Measurements from ENCODE around the gene KLHL22. TPM values are rescaled to one million over a fixed set of nuclear protein-coding genes. Genes with fewer than 3 reads are reported as not detected.
"Not testable (repeated sequence)": the region's sequence is repeated elsewhere in the genome, so short reads cannot be mapped to it uniquely, and the experiment has no call there.

The KLHL22 gene
- total RNA-seq, 3 donors from 2014 or later, result 4.6 to 5.8 (median 5.7) TPM

DNA sequence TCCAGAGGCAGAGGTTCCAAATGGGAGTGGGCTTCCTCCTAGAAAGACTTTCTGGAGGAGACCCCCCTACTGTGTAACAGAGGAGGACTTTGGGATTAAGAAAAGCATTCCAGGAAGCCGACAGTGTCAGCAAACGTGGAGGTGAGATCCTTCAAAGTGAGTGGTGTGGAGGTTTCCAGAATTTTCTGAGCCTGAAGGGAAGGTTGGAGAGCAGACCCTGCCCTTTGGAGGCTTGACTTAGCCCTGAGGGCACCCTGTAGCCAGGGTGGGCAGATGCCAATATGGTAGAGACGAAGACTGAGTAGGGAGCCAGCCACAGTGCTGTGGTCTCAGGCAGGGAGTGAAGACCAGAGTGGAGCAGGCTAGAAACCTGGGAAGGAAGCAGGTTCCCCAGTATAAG lies 1.8 kb upstream of the KLHL22 start:
- DNase-seq (no peak), ATAC-seq (no peak)
- Mint-ChIP-seq H3K36me3 (ENCODE audit: insufficient read depth) (peaks cover 5% of the 10 kb centered on the region), H3K27me3 (ENCODE audit: low read depth) (no peaks in the 10 kb centered on the region), H3K9me3 (no peaks in the 10 kb centered on the region), H3K4me3 (no peak overlapping the region), H3K4me1 (ENCODE audit: low read depth) (peaks cover 26% of the 10 kb centered on the region)

DNA sequence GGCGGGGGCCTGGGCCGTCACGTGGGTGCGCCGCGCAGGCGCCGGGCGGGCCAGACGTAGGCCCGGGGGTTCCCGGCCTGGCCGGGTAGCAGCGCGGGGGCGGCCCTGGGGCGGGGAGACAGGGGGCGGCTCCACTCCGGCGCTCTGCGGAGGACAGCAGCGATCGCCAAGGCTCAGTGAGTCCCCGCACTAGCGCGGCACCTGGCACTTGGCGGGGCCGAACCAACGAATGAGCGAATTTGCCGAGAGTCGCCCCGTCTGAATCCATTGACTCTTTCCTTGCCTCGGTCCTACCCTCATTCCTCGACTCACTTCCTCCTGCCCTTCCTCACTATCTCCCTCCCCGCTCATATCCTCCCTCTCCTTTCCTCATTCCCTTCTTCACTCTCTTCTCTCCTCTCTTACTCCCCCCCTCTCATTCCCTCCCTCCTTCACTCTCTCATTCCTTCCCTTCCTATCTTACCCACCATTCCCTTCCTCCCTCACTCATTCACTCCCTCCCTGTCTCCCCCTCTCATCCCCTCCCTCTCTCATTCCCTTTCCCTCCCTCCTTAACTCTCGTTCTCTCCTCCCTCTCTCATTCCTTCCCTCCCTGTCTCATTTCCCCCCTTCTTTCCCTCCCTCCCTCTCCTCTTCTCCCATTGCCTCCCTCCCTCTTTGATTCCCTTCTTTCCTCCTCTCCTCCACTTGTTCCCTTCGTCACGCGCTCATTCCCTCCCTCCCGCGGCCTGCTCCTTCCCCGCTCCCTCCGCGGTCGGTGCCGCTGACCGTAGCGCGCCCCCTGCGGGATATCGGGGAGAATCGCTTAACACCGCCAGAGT lies 476 bp upstream of the KLHL22 start:
- H3K4me3 Mint-ChIP-seq, result peak overlapping the region; percentile 86
- peaks cover 38% of the 10 kb centered on the region for H3K4me1 Mint-ChIP-seq (ENCODE audit: low read depth)
- no peaks in the 10 kb centered on the region for H3K27me3 Mint-ChIP-seq (ENCODE audit: low read depth)
- ATAC-seq (peak; percentile 92 to 93), DNase-seq (peak; percentile 90)
- H3K9me3 Mint-ChIP-seq, result no peaks in the 10 kb centered on the region
- H3K36me3 Mint-ChIP-seq (ENCODE audit: insufficient read depth), result peaks cover 3% of the 10 kb centered on the region

DNA sequence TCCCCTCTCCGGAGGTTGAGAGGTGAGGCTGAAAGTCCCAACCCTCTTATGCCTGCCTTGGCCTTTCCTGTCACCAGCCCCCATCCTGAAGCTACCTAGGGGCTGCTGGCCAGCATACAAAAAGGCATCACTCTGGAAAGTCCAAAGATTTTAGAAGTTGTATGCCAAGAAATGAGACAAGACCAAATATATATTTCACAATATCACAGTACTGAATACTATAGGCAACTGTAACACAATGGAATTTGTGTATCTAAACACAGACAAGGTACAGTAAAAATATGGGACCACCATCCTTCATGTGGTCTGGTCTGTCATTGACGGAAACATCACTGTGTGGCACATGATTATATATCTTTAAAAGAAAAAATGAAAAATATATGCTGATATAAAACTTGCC lies 4.2 kb downstream of the KLHL22 start:
- Mint-ChIP-seq H3K4me3 (no peak overlapping the region), H3K27me3 (ENCODE audit: low read depth) (no peaks in the 10 kb centered on the region), H3K9me3 (no peaks in the 10 kb centered on the region), H3K4me1 (ENCODE audit: low read depth) (peaks cover 55% of the 10 kb centered on the region), H3K36me3 (ENCODE audit: insufficient read depth) (peaks cover 11% of the 10 kb centered on the region)
- no peak for ATAC-seq
- DNase-seq, result no peak

DNA sequence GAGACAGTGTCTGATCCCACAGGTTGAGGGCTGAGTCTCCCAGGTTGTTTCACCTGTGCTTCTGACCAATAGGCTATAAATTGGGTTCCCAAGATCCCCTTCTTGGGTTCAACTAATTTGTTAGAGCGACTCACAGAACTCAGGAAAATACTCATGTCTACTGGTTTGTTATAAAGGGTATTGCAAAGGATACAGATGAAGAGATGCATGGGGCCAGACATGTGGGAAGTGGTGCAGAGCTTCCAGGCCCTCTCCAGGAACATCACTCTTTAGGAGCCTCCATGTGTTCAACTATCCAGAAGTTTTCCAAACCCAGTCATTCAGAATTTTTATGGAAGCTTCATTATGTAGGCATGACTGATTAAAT lies 4.7 kb downstream of the KLHL22 start:
- no peak for ATAC-seq

DNA sequence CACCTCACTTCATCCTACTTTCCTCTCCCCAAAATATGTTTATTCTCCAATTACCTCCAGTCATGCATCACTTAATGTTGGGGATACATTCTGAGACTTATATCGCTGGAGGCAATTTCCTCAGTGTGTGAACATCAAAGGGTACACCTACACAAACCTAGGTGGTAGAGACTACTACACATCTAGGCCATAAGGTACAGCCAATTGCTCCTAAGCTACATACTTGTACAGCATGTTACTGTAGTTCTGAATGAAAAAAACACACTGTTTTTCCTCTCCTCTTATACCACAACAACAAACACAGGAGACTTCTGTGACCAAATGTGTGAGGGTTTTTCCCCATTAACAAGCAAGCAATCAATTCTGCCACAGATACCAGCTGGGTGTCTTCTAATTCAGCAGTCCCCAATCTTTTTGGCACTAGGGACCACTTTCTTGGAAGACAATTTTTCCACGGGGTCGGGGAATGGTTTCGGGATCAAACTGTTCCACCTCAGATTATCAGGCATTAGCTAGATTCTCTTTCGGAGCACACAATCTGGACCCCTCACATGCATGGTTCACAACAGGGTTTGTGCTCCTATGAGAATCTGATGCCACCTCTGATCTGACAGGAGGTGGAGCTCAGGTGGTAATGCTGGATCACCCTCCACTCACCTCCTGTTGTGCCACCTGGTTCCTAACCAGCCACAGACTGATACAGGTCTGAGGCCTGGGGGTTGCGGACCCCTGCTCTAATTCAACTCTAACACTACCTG lies 5.2 kb downstream of the KLHL22 start:
- ATAC-seq (peak in 1 of 2 donors; percentile 46), DNase-seq (no peak)
- no peak overlapping the region for H3K4me3 Mint-ChIP-seq
- no peaks in the 10 kb centered on the region for H3K9me3 Mint-ChIP-seq
- H3K27me3 Mint-ChIP-seq (ENCODE audit: low read depth), result no peaks in the 10 kb centered on the region
- peaks cover 57% of the 10 kb centered on the region for H3K4me1 Mint-ChIP-seq (ENCODE audit: low read depth)
- H3K36me3 Mint-ChIP-seq (ENCODE audit: insufficient read depth), result peaks cover 15% of the 10 kb centered on the region

More for the DNA sequence above, 4.7 kb downstream of the KLHL22 start:
- H3K4me1 Mint-ChIP-seq (ENCODE audit: low read depth), result peaks cover 57% of the 10 kb centered on the region
- H3K36me3 Mint-ChIP-seq (ENCODE audit: insufficient read depth), result peaks cover 14% of the 10 kb centered on the region
- DNase-seq, result no peak
- no peak overlapping the region for H3K4me3 Mint-ChIP-seq
- H3K9me3 Mint-ChIP-seq, result no peaks in the 10 kb centered on the region
- no peaks in the 10 kb centered on the region for H3K27me3 Mint-ChIP-seq (ENCODE audit: low read depth)

DNA sequence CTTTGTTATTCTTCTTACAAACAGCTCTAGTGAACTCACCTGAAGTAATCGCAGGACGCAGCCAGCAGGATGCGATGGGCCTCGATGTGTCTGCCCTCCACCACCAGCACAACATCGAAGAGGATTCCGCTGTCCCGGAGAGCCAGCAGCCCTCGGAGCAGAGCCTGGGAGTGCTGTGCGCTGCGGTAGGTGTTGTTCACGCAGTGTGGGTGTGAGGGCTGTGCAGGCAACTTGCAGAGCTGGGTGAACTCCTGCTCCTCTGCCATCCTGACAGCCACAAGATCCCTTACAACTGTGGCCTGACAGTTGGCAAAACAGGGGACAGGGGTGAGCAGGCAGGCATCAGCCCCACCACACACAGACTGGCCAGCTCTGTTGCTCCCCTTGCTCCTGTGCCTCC lies 6.6 kb downstream of the KLHL22 start:
- Mint-ChIP-seq H3K9me3 (no peaks in the 10 kb centered on the region), H3K27me3 (ENCODE audit: low read depth) (no peaks in the 10 kb centered on the region), H3K4me1 (ENCODE audit: low read depth) (peaks cover 50% of the 10 kb centered on the region), H3K4me3 (no peak overlapping the region), H3K36me3 (ENCODE audit: insufficient read depth) (peaks cover 16% of the 10 kb centered on the region)
- DNase-seq (no peak), ATAC-seq (no peak)

DNA sequence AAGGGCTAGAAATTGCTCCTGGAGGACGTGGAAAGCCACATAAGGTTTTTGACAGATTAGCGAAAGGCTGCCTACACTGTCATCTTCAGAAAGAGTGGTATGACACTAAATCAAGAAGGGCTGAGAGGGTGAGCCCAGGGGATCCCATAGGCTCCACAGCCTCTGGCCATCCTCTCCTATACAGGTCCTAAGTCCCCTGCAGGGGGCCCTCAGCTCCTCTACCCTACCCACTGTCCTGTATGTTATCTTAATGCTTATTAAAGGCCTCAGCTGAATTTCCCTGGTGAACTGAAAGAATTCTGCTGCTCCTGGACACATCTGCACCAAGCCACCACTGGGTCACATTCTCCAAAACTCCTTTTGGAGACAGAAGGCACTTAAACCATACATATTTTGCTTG lies 7.9 kb downstream of the KLHL22 start:
- H3K36me3 Mint-ChIP-seq (ENCODE audit: insufficient read depth), result peaks cover 24% of the 10 kb centered on the region
- H3K9me3 Mint-ChIP-seq, result no peaks in the 10 kb centered on the region
- H3K27me3 Mint-ChIP-seq (ENCODE audit: low read depth), result no peaks in the 10 kb centered on the region
- no peak overlapping the region for H3K4me3 Mint-ChIP-seq
- no peak for DNase-seq
- peaks cover 39% of the 10 kb centered on the region for H3K4me1 Mint-ChIP-seq (ENCODE audit: low read depth)
- ATAC-seq, result no peak

DNA sequence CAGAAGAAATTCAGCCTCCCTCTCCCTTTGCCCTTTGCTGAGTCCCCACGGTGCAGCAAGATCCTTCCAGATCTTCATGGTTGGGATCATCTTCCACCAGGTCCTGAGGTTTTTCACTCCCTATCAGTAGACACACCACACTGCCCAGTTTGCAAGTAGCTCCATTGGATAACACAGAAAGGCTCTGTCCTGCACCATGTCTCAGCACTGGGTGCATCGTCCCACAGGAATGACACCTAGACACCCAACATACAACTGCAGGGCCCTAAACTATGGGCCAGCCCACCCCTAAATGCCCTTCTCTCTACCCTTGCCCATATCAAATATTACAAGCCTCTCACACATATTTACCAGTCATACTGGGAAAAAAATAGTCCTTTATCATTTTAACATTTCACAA lies 9.4 kb downstream of the KLHL22 start:
- Mint-ChIP-seq H3K36me3 (ENCODE audit: insufficient read depth) (peaks cover 24% of the 10 kb centered on the region), H3K9me3 (no peaks in the 10 kb centered on the region), H3K4me1 (ENCODE audit: low read depth) (peaks cover 29% of the 10 kb centered on the region), H3K27me3 (ENCODE audit: low read depth) (no peaks in the 10 kb centered on the region), H3K4me3 (no peak overlapping the region)
- DNase-seq (no peak), ATAC-seq (no peak)

DNA sequence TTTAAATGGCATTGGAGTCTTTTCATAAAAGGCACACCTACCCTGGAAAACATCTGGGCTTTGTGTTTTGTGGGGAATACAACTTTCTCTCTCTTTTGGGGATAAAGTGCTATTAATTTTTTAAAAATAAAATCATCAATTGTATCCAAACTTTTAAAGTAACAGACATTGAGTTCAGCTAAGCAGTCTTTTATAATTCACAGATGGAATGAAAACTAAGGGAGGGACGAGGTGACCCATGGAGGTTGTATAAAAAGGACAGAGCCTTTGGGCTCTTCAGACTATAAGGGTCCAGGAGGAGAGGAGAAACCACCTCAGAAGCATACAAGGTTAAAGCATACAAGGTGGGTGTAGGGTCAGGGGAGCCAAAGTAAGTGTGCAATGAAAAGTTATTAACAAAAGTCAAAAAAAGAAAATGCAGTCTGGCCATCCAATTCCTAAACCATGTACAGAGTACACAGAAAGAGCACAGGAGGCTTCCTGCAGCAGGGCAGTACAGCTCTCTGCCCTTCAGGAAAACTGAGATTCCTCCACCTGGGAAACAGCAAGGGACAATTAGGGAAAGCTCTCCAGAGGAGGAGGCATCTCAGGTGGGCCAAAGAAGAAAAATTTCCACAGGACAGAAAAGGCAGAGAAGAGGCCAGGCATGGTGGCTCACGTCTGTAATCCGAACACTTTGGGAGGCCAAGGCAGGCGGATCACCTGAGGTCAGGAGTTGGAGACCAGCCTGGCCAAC lies 10.5 kb downstream of the KLHL22 start:
- ATAC-seq (no peak), DNase-seq (no peak)
- H3K9me3 Mint-ChIP-seq, result no peaks in the 10 kb centered on the region
- peaks cover 24% of the 10 kb centered on the region for H3K36me3 Mint-ChIP-seq (ENCODE audit: insufficient read depth)
- H3K4me3 Mint-ChIP-seq, result no peak overlapping the region
- no peaks in the 10 kb centered on the region for H3K27me3 Mint-ChIP-seq (ENCODE audit: low read depth)
- peaks cover 19% of the 10 kb centered on the region for H3K4me1 Mint-ChIP-seq (ENCODE audit: low read depth)

DNA sequence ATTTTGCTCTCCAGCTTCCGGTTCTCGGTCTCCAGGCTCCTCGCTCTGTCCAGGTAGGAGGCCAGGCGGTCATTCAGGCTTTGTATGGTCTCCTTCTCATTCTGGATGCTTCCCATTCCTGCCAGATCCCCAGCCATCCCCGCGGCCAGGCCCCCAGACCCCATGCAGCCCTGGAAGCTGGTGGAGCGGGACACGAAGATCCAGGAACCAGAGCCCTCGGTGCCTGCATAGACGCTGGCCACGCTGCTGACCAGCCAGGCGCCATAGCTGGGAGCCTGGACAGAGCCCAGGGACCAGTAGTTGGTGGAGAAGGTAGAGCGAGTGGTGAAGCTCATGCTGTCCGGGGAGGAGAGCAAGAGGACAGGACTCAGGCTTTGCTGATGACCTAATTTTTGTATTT lies 11.8 kb downstream of the KLHL22 start:
- Mint-ChIP-seq H3K4me1 (ENCODE audit: low read depth) (peaks cover 17% of the 10 kb centered on the region), H3K4me3 (no peak overlapping the region), H3K36me3 (ENCODE audit: insufficient read depth) (peaks cover 26% of the 10 kb centered on the region), H3K9me3 (no peaks in the 10 kb centered on the region), H3K27me3 (ENCODE audit: low read depth) (no peaks in the 10 kb centered on the region)
- DNase-seq, result no peak
- no peak for ATAC-seq

DNA sequence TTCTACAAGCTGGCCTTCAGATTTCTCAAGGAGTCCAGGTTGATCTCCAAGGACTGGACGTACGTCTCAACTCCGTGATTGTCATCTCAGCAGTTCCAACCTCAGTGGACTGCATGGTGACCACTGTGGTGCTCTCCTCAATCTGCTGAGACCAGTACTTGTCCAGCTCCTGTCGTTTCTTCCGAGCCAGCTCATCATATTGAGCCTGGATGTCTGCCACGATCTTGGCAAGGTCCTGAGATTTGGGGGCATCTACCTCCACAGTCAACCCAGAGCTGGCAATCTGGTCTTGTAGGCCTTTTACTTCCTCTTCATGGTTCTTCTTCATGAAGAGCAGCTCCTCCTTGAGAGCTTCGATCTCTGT lies 12.5 kb downstream of the KLHL22 start:
- Mint-ChIP-seq H3K36me3 (ENCODE audit: insufficient read depth) (peaks cover 19% of the 10 kb centered on the region), H3K4me1 (ENCODE audit: low read depth) (peaks cover 13% of the 10 kb centered on the region)

DNA sequence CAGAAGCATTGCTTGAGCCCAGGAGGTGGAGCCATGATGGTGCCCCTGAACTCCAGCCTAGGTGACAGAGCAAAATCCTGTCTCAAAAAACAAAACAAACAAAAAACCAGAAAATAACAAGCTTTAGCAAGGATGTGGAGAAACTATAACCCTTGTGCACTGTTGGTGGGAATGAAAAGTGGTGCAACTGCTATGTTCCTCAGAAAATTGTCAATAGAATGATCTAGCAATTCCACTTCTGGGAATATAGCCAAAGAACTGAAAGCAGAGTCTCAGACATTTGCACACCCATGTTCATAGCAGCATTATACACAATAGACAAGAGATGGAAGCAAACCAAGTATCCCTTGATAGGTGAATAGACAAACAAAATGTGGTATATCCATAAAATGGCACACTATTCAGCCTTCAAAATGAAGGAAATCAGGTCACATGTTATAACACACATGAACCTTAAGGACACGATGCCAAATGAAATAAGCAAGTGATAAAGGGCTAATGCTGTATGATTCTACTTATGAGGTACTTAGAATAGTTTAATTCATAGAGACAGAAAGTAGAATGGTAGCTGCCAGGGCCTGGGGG lies 15.9 kb downstream of the KLHL22 start:
- DNase-seq (no peak), ATAC-seq (no peak)
- Mint-ChIP-seq H3K27me3 (ENCODE audit: low read depth) (no peaks in the 10 kb centered on the region), H3K4me3 (no peak overlapping the region), H3K36me3 (ENCODE audit: insufficient read depth) (peaks cover 10% of the 10 kb centered on the region), H3K4me1 (ENCODE audit: low read depth) (peaks cover 26% of the 10 kb centered on the region), H3K9me3 (no peaks in the 10 kb centered on the region)

More for the DNA sequence above, 12.5 kb downstream of the KLHL22 start:
- not testable (repeated sequence) for ATAC-seq; H3K4me3 Mint-ChIP-seq; H3K27me3 Mint-ChIP-seq (ENCODE audit: low read depth); DNase-seq; H3K9me3 Mint-ChIP-seq

DNA sequence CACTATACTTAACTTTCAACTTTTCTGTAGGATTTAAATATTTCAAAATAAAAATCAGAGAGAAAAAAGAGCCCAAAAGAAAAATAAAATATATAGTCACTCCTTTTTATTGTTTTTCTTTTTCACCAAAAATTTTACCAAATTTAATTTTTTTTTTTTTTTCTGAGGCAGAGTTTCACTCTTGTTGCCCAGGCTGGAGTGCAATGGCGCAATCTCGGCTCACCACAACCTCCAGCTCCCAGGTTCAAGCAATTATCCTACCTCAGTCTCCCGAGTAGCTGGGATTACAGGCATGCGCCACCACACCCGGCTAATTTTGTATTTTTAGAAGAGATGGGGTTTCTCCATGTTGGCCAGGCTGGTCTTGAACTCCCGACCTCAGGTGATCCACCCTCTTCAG lies 17.5 kb downstream of the KLHL22 start:
- H3K9me3 Mint-ChIP-seq; H3K4me3 Mint-ChIP-seq; H3K36me3 Mint-ChIP-seq (ENCODE audit: insufficient read depth); DNase-seq; ATAC-seq; H3K27me3 Mint-ChIP-seq (ENCODE audit: low read depth): not testable (repeated sequence)
- H3K4me1 Mint-ChIP-seq (ENCODE audit: low read depth), result peaks cover 32% of the 10 kb centered on the region

DNA sequence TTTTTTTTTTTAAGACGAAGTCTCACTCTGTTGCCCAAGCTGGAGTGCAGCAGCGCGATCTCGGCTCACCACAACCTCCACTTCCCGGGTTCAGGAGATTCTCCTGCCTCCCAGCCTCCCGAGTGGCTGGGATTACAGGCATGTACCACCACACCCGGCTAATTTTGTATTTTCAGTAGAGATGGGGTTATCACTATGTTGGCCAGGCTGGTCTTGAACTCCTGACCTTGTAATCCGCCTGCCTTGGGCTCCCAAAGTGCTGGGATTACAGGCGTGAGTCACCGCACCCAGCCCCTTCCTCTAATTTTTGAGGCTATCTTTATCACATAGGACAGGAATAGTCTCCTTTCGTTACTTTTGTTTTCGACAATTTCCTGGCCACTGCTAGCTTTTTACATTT lies 20.0 kb downstream of the KLHL22 start:
- Mint-ChIP-seq H3K36me3 (ENCODE audit: insufficient read depth) (peaks cover 13% of the 10 kb centered on the region), H3K4me1 (ENCODE audit: low read depth) (peaks cover 33% of the 10 kb centered on the region), H3K4me3 (peak overlapping the region; percentile 19)
- ATAC-seq; DNase-seq; H3K27me3 Mint-ChIP-seq (ENCODE audit: low read depth); H3K9me3 Mint-ChIP-seq: not testable (repeated sequence)

Measured in activated T-cell treated with anti-CD3 and anti-CD28 coated beads, Interleukin-2, amount 50 U/mL, for 4 hours (primary cell).